Testis (tissue), 3 donors: ENCODE results near the gene PDE8B. TPM values are rescaled to one million over a fixed set of nuclear protein-coding genes. Genes with fewer than 3 reads are reported as not detected.

Experiments used
- DNase-seq: peaks from one replicate; pipeline ENCODE4 v3.0.0-alpha.2; 2019
- H3K27ac ChIP-seq, 2 donors: fragments of 200-600 bp; sonication (generic); one replicate each; pipeline ENCODE4 v1.5.1; 2019
- H3K27me3 ChIP-seq: fragments of 200-600 bp; sonication (generic); one replicate; pipeline ENCODE4 v1.5.1; 2019
- H3K36me3 ChIP-seq: fragments of 200-600 bp; sonication (generic); one replicate; pipeline ENCODE4 v1.5.1; 2017; ENCODE audit warnings: low read depth; ENCODE audit errors: missing control alignments
- H3K4me1 ChIP-seq: fragments of 200-600 bp; sonication (generic); one replicate; pipeline ENCODE4 v1.5.1; 2019
- H3K4me3 ChIP-seq, 2 donors: fragments of 200-600 bp; sonication (generic); one replicate each; pipeline ENCODE4 v1.5.1; 2017 to 2019
- H3K9me3 ChIP-seq: fragments of 200-600 bp; sonication (generic); one replicate; pipeline ENCODE4 v1.5.1; 2017
- CTCF ChIP-seq, 3 experiments: fragments of 450-650 bp in 2 of 3; fragments of 200-600 bp in 1 of 3; sonication (generic) in 1 of 3; IDR thresholded peaks; one replicate each; pipeline ENCODE4 v1.5.1; 2016 to 2019; ENCODE audit warnings: antibody characterized with exemption in 3 of 3, mild to moderate bottlenecking in 2 of 3, moderate library complexity in 1 of 3
- POLR2A ChIP-seq: fragments of 450-650 bp; IDR thresholded peaks from one replicate; pipeline ENCODE4 v1.6.1; 2017; ENCODE audit warnings: antibody characterized with exemption, mild to moderate bottlenecking, moderate library complexity
- WGBS, 2 donors: methylation state at CpG; one replicate each; pipeline ENCODE4 v1.1.5; 2018; 5-methylcytosine and 5-hydroxymethylcytosine counted together
- intact Hi-C: fragments of 100-400 bp; cut with DNase I; formaldehyde crosslinking; loops from one replicate; pipeline ENCODE4 v1.15.1; 2023; ENCODE audit warnings: low total_unique reads
- polyA plus RNA-seq: library from polyadenylated mRNA; stranded (reverse); fragments of 350-450 nt; fragmentation: Illumina TruSeq; extraction: RNeasy Lipid Tissue Mini Kit (QIAGEN cat#74804); gene quantifications from one replicate; pipeline ENCODE4 v1.2.3, GENCODE V29; 2014; ENCODE audit warnings: low read depth, low replicate concordance; ENCODE audit not compliant: insufficient read depth
- total RNA-seq, 2 donors: library from RNA; depleted of rRNA; stranded (reverse); fragments of >200 nt; gene quantifications; one replicate each; pipeline ENCODE4 v1.2.3, GENCODE V29; 2016

PDE8B gene
- total and polyA plus RNA-seq, 3 donors from 2014 or later: 2.0 to 7.2 (median 5.8) TPM

GRCh38 chr5:77397686-77398292 lies 187.3 kb downstream of the PDE8B start:
- intact Hi-C loops: no loop called here
- no peak overlapping the region for H3K4me3 ChIP-seq
- no peak for DNase-seq

GRCh38 chr5:77398458-77398857 lies 188.0 kb downstream of the PDE8B start:
- Histone ChIP-seq H3K4me3 (no peak overlapping the region), H3K27ac (no peak overlapping the region), H3K9me3 (no peaks in the 10 kb centered on the region), H3K4me1 (peaks cover 4% of the 10 kb centered on the region), H3K27me3 (no peaks in the 10 kb centered on the region), H3K36me3 (no peaks in the 10 kb centered on the region)
- no peak for DNase-seq
- intact Hi-C loops: no loop called here
- TF ChIP-seq CTCF (IDR thresholded peaks at IDR 0.05): no peak
- no peak for TF ChIP-seq POLR2A
- WGBS, 2 donors: 92 to 99% methylated on average over 10 to 13 of the region's 13 CpGs

More at GRCh38 chr5:77397686-77398292, 187.3 kb downstream of the PDE8B start:
- H3K36me3 ChIP-seq: no peaks in the 10 kb centered on the region
- H3K4me1 ChIP-seq: peaks cover 4% of the 10 kb centered on the region
- 59 to 65% methylated on average over 5 of the region's 5 CpGs for WGBS, 2 donors
- no peak overlapping the region for H3K27ac ChIP-seq
- no peaks in the 10 kb centered on the region for H3K27me3 ChIP-seq
- no peaks in the 10 kb centered on the region for H3K9me3 ChIP-seq
- TF ChIP-seq CTCF (IDR thresholded peaks at IDR 0.05) (no peak), POLR2A (no peak)

GRCh38 chr5:77398896-77399295 lies 188.4 kb downstream of the PDE8B start:
- no peak for TF ChIP-seq POLR2A
- no peak for TF ChIP-seq CTCF (IDR thresholded peaks at IDR 0.05)
- intact Hi-C loops: no loop called here
- no peaks in the 10 kb centered on the region for H3K9me3 ChIP-seq
- H3K27me3 ChIP-seq: no peaks in the 10 kb centered on the region
- H3K4me1 ChIP-seq: peaks cover 4% of the 10 kb centered on the region
- 58 to 70% methylated on average over 8 of the region's 8 CpGs for WGBS, 2 donors
- no peaks in the 10 kb centered on the region for H3K36me3 ChIP-seq
- H3K27ac ChIP-seq: no peak overlapping the region
- H3K4me3 ChIP-seq: no peak overlapping the region
- no peak for DNase-seq

GRCh38 chr5:77400645-77401044 lies 190.2 kb downstream of the PDE8B start:
- no peak for DNase-seq
- H3K27me3 ChIP-seq: no peaks in the 10 kb centered on the region
- H3K4me3 ChIP-seq: no peak overlapping the region
- intact Hi-C loops: no loop called here
- no peak for TF ChIP-seq CTCF (IDR thresholded peaks at IDR 0.05)
- no peak for TF ChIP-seq POLR2A
- no peaks in the 10 kb centered on the region for H3K9me3 ChIP-seq
- 73 to 88% methylated on average over 1 of the region's 1 CpG for WGBS, 2 donors
- peaks cover 4% of the 10 kb centered on the region for H3K4me1 ChIP-seq
- H3K27ac ChIP-seq: no peak overlapping the region
- H3K36me3 ChIP-seq: no peaks in the 10 kb centered on the region

- DNase-seq: no peak
- TF ChIP-seq POLR2A (no peak), CTCF (IDR thresholded peaks at IDR 0.05) (no peak)
- Histone ChIP-seq H3K27me3 (no peaks in the 10 kb centered on the region), H3K4me3 (no peak overlapping the region), H3K27ac (no peak overlapping the region), H3K9me3 (no peaks in the 10 kb centered on the region), H3K4me1 (no peaks in the 10 kb centered on the region), H3K36me3 (no peaks in the 10 kb centered on the region)
- 84 to 91% methylated on average over 6 of the region's 6 CpGs for WGBS, 2 donors
- intact Hi-C loops: no loop called here
These were observed 192.3 kb downstream of the PDE8B start for GRCh38 chr5:77402796-77403195.
